GDM1 (cell line): Measurements from ENCODE around the gene LRRC75A.
"Not testable (repeated sequence)": the region's sequence is repeated elsewhere in the genome, so short reads cannot be mapped to it uniquely, and the experiment has no call there.

Source experiments
- DNase-seq: peaks from one replicate; lab custom pipeline; 2025; lab: John Stamatoyannopoulos, UW

The LRRC75A gene, protein sequence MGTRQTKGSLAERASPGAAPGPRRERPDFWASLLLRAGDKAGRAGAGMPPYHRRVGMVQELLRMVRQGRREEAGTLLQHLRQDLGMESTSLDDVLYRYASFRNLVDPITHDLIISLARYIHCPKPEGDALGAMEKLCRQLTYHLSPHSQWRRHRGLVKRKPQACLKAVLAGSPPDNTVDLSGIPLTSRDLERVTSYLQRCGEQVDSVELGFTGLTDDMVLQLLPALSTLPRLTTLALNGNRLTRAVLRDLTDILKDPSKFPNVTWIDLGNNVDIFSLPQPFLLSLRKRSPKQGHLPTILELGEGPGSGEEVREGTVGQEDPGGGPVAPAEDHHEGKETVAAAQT

DNA sequence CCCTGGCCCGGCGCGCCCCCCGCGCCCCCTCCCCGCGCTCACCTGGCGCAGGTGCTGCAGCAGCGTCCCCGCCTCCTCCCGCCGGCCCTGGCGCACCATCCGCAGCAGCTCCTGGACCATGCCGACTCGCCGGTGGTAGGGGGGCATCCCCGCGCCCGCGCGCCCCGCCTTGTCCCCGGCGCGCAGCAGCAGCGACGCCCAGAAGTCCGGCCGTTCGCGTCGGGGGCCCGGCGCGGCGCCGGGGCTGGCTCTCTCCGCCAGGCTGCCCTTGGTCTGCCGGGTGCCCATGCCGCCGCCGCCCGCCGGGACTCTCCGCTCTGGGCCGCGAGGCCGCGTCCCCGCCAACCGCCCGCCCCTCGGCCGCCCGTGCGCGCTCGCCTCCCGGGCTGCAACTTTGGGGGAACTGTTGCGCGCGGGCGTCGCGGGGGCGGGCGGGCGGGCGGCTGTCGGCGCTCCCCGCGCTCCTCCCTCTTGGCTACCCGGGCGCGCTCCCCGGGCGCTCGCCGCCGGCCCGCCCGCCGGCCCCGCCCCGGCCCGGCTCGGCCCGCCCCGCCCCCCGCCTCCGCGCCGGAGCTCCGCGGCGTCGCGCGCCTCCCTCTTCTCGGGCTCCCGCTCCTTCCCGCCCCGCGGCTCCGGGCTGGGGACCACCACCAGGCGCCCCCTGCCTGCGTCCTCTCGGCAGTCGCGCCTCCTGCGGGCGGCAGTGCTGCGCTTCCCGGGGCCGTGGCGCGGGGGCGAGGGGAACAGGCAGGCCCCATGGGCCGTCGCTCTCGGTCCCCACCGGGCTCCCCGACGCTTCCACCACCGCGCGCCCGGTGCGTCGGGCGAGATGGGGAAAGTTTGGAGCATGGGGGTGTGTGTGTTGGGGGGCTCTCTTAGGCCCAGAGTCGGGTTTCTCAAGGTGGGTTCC lies at the start of gene LRRC75A:
TSS of gene LRRC75A (minus strand) at position 491 of the 910 bp plus-strand sequence. CDS start at position 288, 203 bp downstream.
- DNase-seq = no peak

DNA sequence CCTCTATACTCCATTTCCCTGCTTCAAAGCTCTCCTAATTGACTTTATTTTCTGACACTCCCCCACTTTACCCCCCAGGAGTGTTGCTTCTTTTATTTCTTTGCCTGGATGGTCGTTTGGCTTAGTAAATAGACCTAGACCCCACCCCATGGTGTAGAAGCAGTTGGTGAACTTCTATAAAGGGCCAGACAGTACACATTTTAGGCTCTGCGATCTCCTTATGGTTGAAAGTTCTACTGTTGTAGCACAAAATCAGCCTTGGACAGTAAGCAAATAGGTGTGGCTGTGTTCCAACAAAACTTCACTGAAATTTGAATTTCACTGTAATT lies 45.1 kb upstream of the LRRC75A start:
- no peak for DNase-seq

DNA sequence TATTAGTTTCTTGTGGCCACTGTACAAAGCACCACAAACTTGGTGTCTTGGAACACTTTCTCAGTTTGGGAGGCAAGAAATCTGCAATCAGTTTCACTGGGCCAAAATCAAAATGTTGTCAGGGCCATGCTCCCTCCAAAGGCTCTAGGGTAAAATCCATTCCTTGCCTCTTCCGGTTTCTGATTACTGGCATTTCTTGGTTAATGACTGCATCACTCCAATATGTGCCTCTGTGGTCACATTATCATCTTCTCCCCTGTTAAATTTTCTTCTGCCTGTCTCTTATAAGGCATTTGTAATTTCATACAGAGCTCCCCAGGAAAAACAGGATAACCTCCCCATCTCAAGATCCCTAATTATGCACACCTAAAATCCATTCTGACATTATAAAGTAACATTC lies 42.2 kb upstream of the LRRC75A start:
- DNase-seq = no peak

DNA sequence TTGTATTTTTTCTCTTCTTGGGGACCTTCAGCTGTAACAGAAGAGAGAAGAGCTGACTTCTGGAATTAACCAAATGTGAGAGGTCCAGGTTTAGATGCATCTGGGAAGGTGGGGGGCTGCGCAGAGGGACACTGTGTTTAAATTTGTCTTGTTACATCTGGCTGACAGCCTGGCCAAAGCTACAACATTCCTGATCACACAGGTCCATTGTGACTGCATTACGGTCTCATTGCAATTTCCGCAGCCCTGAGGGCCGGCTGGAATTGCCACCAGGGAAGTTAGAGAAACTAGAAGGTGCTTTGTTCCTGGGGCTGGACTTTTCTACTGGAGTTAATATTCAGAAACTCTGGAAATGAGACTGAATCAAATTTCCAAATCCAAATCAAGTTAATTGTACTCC lies 37.9 kb upstream of the LRRC75A start:
- DNase-seq = no peak

DNA sequence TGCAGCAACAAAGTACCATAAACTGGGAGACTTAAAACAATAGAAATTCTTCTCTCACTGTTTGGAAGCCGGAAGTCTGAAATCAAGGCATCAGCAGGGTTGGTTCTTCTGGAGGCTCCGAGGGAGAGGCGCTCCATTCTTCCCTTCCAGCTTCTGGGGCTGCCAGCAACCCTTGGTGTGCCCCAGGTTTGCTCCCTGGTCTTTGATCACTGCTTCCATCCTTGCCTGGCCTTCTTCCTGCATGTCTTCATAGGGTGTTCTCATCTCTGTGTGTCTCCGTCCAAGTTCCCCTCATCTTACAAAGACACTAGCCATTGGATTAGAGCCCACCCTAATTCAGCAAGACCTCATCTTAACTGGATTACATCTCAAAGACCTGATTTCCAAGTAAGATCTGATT lies 35.3 kb upstream of the LRRC75A start:
- no peak for DNase-seq

DNA sequence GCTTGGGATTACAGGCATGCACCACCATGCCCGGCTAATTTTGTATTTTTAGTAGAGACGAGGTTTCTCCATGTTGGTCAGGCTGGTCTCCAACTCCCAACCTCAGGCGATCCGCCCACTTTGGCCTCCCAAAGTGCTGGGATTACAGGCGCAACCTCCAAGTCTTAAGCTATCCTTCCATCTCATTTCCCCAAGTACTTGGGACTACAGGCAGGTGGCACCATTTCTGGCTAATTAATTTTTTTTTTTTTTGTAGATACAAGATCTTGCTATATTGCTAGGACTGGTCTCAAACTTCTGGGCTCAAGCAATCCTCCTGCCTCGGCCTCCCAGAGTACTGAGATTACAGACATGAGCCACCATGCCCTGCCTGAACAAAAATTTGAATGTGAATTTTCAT lies 33.6 kb upstream of the LRRC75A start:
- DNase-seq = not testable (repeated sequence)

DNA sequence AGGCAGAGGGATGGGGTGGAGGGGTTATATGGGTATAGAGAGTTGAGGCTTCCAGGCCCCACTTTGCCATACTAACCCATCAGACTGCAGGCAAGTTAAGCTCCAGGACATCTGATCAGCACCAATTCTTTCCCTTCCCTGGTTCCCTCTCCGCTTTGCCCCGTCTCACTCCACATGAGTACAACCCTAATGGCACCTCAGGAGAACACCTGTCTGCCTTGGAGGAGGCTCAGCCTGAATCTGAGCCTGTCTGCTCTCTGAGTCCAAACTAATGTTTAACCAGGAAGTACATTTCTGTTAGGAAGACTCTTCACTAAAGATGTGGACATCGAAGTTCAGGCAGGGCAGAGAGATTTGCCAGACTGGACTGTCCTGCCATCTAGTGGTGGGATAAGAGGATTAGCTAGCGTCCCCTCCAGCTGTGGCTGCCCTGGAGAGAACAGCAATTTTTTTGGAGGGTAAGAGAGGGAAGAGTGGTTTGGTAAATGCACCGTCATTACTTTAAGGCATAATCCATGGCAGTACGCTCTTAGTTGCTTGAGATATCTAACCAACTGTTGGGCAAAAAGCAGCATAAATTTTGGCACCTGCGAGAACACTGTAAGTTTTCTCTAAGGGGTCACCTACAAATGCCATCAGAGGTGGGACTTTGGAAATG lies 29.2 kb upstream of the LRRC75A start:
- DNase-seq = peak; percentile 78

DNA sequence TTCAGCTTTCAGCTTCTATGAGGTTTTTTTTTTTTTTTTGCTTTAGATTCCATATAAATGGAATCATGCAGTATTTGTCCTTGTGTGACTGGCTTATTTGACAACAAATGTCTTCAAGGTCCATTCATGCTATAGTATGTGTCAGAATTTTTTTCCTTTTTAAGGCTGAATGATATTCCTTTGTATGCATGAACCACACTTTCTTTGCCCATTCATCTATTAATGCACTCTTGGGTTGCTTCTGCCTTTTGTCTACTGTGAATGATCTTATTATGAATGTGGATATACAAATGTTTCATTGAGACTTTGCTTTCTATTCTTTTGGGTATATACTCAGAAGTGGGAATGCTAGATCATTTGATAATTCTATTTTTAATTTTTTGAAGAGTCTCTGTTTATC lies 27.0 kb upstream of the LRRC75A start:
- no peak for DNase-seq

DNA sequence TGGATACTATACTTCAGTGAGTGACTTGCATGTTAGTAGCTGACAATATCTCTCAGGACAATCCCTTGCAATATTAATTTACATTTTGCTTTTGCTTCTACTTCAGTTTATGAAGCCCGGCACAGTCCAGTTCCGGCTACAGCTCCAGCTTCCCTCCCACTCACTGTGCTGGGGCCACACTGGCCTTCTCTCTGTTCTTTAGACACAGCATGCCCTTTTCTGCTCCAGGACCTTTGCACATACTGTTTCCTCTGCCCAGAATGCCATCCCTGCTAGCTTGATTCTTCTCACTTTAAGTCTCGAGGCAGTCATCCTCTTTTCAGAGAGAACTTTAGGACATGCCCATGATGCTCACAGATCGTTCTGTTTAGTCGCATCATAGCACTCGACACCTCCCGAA lies 25.5 kb upstream of the LRRC75A start:
- DNase-seq = no peak

DNA sequence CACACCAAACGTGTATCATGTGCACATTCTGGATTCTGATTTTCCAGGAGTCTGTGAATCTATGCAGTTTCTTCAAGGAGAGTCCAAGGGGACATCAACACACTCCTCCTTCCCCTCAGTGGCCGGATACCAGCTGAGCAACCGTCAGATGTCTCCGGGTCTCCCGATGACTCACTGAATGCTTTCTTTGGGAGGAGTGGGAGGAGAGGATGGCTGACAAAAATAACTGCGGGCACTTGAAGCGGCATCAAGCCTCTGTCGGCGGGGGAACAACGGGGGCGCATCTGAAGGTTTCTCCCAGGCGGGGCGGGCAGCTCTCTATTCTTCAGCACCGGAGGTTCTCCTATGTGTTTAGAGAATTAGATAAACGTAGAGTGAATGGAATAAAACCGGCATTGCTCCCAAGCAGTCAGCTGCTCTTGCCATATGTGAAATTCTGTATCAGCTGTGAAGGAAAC lies 24.6 kb upstream of the LRRC75A start:
- peak; percentile 9 for DNase-seq

DNA sequence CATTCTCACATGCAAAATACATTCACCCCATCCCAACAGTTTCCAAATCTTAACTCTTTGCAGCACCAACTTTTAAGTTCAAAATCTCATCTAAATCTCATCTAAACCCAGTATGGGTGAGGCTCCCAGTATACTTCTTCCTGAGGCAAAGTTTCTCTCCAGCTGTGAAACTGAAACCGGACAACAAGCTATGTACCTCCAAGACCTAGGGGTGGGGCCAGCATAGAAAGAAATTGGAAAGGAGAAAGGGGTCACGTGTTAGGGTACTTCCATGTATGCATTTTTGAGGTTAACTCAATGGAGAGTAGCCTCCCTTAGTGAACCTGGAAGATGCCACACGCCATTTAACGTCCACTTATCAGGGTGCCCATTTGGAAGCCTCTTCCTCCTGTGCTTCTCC lies 23.9 kb upstream of the LRRC75A start:
- DNase-seq = no peak

DNA sequence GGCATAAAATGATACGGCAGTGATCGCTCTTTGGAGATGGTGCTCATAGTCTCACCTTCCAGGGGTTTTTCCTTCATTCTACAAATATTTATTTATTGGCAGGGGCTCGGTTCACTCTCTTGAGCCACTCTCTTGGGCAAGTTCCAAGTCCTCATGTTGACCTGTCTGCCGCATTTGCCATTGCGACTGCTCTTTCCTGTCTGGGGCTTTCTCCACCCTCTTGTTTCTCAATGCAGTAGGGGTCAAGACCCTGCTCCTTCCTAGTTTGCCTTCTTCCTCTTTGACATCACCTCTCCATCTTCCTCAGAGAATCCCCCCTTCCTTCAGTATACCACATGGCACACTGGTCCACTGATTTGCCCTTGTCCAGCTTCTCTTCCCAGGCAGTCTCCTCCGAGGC lies 21.9 kb upstream of the LRRC75A start:
- DNase-seq = no peak

DNA sequence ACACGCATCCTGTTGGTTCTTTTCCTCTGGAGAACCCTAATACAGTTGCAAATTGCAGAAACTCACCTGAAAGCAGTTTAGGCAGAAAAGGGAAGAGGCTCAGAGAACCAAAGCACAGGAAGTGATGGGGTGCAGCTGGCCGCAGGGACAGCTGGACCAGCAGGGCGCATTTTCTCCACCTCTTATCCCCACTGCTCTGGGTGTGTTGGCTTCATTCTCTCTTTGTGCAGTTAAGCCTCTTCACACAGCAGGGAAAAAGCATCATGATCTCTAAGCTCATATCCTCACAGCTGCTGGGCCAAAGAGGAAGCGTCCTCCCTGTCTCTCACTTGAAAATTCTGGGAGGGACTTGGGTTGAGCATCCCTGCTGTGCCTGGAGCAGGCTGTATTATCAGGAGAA lies 20.0 kb upstream of the LRRC75A start:
- DNase-seq = no peak

DNA sequence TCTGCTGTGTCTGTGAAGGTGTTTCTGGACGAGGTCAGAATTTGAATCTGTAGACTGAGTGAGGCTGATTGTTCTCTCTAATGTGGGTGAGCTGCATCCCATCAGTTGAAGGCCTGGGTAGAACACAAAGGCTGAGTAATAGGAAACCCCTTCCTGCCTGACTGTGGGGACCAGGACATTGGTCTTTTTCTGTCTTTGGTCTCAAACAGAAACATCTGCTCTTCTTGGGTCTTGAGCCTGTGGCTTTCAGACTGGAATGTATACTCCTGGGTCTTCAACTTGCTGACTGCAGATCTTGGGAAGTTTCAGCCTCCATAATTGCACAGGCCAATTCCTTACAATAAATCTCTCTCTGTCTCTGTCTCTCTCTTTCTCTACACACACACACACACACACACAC lies 19.6 kb upstream of the LRRC75A start:
- DNase-seq = no peak

DNA sequence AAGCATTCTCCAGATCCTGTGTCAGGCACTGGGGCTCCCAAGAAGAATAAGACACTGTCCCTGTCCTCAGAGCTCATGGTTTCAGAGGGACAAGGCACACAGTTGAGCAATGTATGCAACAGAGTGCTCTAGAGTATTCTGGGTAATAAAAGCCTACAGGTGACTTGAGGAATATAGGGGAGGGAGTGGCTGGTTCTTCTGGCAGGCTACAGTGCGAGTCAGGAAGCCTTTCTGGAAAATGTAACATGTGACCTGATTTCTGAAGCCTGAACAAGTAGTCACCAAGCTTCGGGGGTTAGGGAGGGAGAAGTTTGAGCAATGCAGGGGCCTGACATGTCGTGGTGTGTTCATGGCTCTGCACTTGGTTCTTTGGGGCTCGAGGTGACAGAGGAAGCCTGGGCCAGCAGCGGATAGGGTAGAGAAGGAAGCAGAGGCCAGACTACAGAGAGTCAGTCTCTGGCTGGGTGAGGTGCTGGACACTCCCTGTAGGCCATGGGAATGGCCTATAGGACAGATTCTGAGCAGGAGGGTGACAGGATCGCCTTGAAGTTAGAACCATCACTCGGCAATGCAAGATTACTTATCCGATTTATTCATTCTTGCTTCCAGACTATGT lies 16.0 kb upstream of the LRRC75A start:
- DNase-seq = no peak

DNA sequence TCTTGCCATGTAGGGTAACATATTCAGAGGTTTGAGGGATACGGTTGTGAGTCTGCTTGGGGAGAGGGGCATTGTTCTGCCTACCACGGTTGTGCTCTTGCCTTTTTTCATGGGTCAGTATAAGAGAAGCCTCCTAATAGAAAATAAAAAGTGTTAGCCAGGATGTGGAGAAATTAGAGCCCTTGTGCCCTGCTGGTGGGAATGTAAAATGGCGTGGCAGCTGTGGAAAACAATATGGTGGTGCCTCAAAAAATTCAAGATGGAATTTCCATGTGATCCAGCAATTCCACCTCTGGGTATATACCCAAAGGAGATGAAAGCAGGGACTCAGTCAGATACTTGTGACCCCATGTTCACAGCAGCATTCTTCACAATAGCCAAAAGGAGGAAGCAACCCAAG lies 14.2 kb upstream of the LRRC75A start:
- no peak for DNase-seq

DNA sequence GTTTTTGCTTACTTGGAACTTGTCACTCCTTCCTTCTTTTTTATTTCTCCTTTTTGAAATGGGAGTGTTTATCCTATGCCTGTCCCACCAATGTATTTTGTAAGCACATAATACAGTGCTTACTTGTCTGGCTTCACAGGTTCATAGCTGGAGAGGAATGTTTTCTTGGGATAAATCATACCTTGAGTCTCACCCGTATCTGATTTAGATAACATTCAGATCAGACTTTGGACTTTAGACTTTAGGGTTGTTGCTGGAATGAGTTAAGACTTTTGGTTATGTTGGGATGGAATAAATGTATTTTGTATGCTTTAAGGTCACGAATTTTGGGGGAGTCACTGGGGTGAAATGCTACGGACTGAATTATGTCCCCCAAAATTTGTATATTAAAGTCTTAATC lies 13.0 kb upstream of the LRRC75A start:
- no peak for DNase-seq

DNA sequence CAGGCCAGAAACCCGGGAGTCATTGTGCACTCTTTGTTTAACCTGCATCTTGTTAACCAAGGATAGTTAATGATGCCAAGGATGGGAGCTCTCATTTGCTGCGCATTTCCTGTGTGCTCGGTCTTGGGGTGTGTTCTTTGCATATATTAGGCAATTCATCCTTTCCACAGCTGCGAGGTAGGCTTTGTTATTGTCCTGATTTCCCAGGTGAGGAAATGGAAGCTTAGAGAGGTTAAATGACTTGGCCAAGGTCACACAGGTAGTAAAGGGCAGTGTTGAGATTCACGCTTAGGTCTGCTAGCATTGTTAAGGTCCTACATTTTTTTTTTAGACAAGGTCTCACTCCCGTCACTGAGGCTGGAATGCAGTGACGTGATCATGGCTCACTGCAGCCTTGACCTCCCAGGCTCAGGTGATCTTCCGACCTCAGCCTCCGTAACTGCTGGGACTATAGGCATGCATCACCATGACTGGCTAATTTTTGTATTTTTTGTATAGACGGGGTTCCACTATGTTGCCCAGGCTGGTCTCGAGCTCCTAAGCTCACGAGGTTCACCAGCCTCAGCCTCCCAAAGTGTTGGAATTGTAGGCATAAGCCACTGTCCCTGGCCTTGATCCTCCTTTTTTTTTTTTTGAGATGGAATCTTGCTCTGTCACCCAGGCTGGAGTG lies 5.0 kb upstream of the LRRC75A start:
- no peak for DNase-seq

DNA sequence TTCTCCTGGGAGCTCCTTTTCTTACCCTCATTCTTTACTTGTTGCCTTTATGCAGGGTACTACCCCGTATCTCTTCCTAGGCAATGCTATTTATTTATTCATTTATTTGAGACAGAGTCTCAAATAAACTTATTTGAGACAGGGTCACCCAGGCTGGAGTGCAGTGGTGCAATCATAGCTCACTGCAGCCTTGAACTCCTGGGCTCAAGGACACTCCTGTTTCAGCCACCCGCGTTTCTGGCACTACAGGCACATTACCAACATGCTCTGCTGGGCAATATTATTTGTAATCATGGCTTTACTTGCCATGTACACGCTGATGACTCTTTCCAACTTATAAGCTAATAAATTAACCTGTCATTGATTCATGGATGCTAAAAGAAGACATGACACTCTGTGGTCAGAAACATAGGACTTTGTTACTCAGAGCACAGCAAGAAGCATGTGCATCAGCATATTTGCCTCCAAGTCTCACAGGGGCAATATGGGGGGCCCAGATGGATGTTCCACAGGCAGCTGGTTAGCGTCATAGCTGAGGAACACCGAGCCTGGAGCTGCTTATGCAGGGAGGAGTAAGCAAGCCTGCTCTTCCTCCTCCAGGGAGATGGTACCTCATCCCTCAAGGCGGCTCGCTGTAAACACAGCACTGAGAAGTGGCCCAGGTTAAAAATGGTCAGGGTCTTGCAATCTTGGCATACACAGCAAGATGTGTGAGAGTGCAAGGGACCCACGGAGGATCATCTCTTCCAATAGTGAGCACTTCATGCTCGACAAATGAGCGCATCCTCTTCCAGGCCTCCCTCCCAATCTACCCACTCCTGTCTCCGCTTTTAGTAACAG lies 4.2 kb upstream of the LRRC75A start:
- DNase-seq = no peak

DNA sequence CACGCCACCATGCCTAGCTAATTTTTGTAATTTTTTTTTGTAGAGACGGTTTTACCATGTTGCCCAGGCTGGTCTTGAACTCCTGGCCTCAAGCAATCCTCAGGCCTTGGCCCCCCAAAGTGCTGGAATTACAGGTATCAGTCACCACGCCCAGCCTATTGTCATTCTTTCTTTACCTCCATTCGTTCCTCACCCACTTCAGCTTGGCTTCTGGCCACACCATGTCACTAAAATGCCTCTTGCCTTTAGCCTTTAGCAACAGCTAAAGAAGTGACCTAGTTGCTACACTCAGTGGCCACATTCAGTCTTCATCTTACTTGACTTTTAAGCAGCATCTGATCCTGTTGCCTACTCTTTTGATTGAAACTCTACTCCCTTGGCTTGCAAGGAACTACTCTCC lies 3.6 kb upstream of the LRRC75A start:
- no peak for DNase-seq

DNA sequence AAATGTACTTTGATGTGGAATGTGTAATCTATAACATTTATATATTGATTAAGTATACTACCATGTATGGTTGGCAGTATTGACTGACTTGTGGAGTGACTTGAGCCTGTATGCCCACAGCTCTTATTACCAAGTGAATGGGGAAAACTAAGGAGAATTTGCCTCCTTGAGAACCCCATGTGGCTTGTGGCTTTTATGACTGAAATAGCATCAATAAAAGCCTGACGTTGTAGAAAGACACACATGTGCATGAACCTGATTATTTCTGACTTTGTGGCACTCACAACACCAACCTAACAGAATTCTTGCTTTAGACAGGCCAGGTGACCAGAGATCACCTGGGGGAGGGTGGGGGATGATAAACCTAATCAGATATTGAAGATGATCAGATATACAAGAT lies 2.1 kb upstream of the LRRC75A start:
- DNase-seq = no peak
